ENCODE results near the gene PRAC2. TPM values are rescaled to one million over a fixed set of nuclear protein-coding genes. Genes with fewer than 3 reads are reported as not detected.

Gene PRAC2
- total RNA-seq, 2 donors from 2014 or later, result not detected

DNA sequence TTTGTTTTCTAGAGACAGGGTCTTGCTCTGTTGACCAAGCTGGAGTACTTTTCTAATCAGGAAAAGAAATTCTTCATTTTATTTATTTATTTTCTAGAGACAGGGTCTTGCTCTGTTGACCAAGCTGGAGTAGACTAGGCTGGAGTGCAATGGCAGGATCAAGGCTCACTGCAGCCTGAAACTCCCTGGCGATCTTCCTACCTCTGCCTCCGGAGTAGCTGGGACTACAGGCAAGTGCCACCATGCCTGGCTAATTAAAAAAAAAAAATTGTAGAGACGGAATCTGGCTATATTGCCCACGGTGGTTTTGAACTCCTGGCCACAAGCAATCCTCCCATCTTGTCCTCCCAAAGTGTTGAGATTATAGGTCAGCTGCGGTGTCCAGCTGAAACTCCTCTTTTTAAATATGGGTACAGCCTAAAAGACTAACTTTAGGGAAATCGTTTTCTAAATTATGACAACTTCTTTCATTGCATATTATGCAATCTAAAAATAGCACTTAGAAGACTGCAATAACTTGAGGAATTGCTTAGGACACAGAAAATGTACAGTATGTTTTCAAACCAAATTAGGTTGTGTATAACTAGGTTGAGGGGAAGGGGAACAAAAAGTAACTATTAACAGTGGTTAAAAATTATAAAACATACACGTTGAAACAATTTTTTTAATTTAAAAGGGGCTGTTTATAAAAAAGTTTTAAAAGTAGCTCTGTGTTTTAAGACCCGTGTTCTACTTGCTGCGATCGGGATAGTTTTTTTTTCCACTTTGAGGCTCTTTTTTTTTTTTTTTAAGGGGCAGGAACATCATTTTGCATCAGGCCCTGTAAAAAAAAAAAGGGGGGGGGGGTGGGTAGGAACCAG, 5.4 kb upstream of the PRAC2 start:
- Mint-ChIP-seq H3K36me3 (ENCODE audit: low read depth) (peaks cover 6% of the 10 kb centered on the region), H3K4me1 (peaks cover 4% of the 10 kb centered on the region), H3K27me3 (peaks cover 50% of the 10 kb centered on the region), H3K9me3 (no peaks in the 10 kb centered on the region), H3K4me3 (no peak overlapping the region), H3K27ac (no peak overlapping the region)
- no peak for ATAC-seq (replicated peaks)

GRCh38 chr17:48718227-48718760, 4.7 kb upstream of the PRAC2 start:
- H3K36me3 Mint-ChIP-seq (ENCODE audit: low read depth), result peaks cover 6% of the 10 kb centered on the region
- H3K4me3 Mint-ChIP-seq, result peak overlapping the region; percentile 32
- H3K9me3 Mint-ChIP-seq, result no peaks in the 10 kb centered on the region
- peaks cover 4% of the 10 kb centered on the region for H3K4me1 Mint-ChIP-seq
- no peak for ATAC-seq (replicated peaks)
- H3K27me3 Mint-ChIP-seq, result peaks cover 49% of the 10 kb centered on the region
- H3K27ac Mint-ChIP-seq, result no peak overlapping the region

- Mint-ChIP-seq H3K27ac (no peak overlapping the region), H3K36me3 (ENCODE audit: low read depth) (peaks cover 6% of the 10 kb centered on the region), H3K4me1 (peaks cover 6% of the 10 kb centered on the region), H3K4me3 (peak overlapping the region; percentile 32), H3K27me3 (peaks cover 50% of the 10 kb centered on the region), H3K9me3 (no peaks in the 10 kb centered on the region)
- no peak for ATAC-seq (replicated peaks)
These were observed 4.0 kb upstream of the PRAC2 start for GRCh38 chr17:48718761-48719641.

GRCh38 chr17:48719642-48720265, 3.2 kb upstream of the PRAC2 start:
- peaks cover 54% of the 10 kb centered on the region for H3K27me3 Mint-ChIP-seq
- H3K36me3 Mint-ChIP-seq (ENCODE audit: low read depth), result peaks cover 6% of the 10 kb centered on the region
- ATAC-seq (replicated peaks), result no peak
- H3K27ac Mint-ChIP-seq, result no peak overlapping the region
- H3K4me1 Mint-ChIP-seq, result peaks cover 11% of the 10 kb centered on the region
- H3K9me3 Mint-ChIP-seq, result no peaks in the 10 kb centered on the region
- peak overlapping the region; percentile 32 for H3K4me3 Mint-ChIP-seq

DNA sequence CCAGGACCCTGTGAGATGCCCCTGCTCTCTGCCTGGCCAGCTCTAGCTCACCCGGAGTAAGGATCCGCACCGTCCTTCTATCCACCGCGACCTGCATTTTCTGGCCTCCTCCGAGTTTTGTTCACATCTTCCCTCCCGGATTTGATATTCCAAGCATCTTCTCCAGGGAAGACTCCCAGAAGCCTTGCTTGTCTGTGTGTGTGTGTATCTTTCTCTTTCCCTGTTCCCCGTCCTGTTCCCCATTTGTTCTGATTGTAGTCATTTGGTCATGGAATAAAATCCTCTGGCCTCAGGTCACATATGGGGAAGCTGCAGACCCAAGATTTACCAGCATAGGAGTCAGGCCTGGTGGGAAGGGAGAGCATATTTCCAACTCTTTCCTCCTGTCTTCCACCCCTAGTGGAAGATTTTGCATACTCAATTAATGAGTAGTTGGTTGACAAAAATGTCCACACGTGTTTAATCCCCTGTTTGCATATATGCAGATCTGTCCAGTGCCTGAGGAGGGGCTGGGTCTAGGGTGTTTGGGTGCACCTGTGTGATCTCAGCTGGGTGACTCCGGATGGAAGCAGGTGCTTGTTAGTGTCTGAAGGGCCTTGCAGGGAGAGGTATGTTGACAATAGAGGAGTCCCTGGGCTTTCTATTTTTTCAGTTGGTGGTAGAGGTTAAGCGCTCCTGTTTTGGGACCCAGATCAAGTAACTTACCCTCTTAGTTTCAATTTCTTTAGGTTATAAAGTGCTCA, 2.5 kb upstream of the PRAC2 start:
- no peak overlapping the region for H3K27ac Mint-ChIP-seq
- H3K4me3 Mint-ChIP-seq, result no peak overlapping the region
- peaks cover 11% of the 10 kb centered on the region for H3K4me1 Mint-ChIP-seq
- peaks cover 6% of the 10 kb centered on the region for H3K36me3 Mint-ChIP-seq (ENCODE audit: low read depth)
- no peaks in the 10 kb centered on the region for H3K9me3 Mint-ChIP-seq
- H3K27me3 Mint-ChIP-seq, result peaks cover 58% of the 10 kb centered on the region
- ATAC-seq (replicated peaks), result no peak

DNA sequence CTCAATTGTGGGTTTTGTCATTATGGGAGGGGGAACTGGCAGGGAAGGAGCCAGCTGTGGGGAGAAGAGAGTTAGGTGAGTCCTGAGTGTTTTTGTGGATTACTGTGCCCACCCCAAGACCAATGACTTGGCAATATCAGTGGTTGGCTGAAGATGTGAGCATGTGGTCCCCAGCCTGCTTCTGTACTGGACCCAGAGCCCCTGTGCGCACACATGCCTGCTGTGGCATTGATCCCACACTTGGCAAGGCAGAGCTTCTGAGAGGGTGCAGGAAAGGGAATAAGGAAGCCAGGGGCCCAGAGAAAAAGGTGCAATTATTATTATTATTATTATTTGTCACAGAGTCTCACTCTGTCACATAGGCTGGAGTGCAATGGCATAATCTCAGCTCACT, 2.0 kb upstream of the PRAC2 start:
- Mint-ChIP-seq H3K36me3 (ENCODE audit: low read depth) (peaks cover 6% of the 10 kb centered on the region), H3K9me3 (no peaks in the 10 kb centered on the region), H3K4me1 (peaks cover 11% of the 10 kb centered on the region), H3K4me3 (no peak overlapping the region), H3K27ac (no peak overlapping the region), H3K27me3 (peaks cover 61% of the 10 kb centered on the region)
- no peak for ATAC-seq (replicated peaks)

DNA sequence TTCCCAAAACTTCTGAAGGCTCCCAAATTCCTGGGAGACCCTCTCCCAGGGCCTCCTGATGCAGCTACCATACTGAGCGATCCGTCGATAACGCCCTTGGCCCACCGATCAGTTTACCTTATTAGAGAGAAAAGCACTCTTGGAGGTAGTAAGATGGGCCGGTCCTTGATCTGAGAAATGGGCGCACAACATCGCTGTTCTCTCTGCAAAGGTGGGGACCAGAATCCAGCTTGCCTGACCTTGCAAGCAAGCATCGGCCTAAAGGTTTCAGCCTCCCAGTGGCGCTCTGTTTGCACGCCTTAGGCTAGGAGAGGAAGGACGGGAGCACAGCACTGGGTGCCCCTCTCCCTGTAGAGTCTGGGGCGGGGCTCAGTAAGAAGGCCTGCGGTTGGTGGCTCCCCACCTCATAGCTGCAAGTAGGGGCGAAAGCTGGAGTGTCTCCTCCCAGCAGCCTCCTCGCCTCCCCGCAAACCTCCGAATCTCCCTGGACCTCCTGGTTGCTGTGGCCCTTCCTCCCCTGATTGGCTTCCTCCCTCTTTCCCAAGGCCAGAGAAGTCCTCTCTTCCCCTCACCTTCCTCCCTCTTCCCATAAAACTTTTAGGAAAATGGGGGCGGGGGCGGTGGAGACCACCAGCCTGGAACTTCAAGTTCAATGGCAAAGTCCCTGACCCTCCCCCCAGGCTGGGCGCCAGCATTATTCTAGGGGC, 631 bp upstream of the PRAC2 start, which contains the start of gene PRAC1:
Gene PRAC1, minus strand, starts transcription at position 318 of the 707 bp plus-strand sequence. Its CDS starts 126 bp downstream, at position 192.
- ATAC-seq (replicated peaks), result no peak
- H3K36me3 Mint-ChIP-seq (ENCODE audit: low read depth), result peaks cover 6% of the 10 kb centered on the region
- no peaks in the 10 kb centered on the region for H3K9me3 Mint-ChIP-seq
- peak within 1 kb of the TSS; percentile 50 for H3K4me3 Mint-ChIP-seq
- H3K27me3 Mint-ChIP-seq, result peaks cover 74% of the 10 kb centered on the region
- no peak within 1 kb of the TSS for H3K27ac Mint-ChIP-seq
- H3K4me1 Mint-ChIP-seq, result peaks cover 11% of the 10 kb centered on the region

GRCh38 chr17:48723423-48724250, 652 bp downstream of the PRAC2 start:
- Mint-ChIP-seq H3K4me1 (peaks cover 11% of the 10 kb centered on the region), H3K27ac (no peak overlapping the region)
- ATAC-seq (replicated peaks), result no peak

DNA sequence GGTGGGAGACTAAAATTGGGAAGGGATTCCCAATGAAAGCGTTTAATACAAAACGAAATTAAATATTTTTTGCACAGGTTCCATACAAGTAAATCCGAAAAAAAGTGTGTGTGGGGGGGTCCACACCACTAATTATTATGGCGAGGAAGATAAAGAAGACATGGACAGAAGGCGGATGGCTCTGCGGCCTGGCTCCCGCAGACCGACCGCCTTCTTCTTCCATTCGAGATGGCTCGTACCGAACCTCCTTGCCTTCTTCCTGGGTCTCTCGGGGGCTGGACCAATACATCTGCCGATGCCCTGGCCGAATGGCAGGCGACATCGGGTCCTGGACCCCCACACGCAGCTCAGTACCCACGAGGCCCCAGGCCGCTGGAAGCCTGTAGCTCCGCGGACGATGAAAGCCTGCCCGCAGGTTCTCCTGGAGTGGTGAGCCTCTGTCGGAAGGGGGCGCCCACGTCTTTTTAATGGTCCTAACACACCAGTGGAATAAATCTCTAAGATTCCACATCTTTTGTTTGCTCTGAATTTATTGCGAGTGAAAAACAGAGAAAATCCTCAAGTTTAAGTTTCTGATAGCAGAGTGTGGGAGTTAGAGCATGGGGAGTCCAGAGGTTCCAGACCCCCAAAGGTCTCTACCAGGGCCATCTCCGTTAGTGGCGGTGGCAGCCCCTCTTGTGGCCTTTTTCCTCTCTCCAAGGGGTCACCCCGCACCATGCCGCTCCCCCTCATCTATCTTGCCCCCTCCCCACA, 1.4 kb downstream of the PRAC2 start:
- Mint-ChIP-seq H3K27me3 (peaks cover 74% of the 10 kb centered on the region), H3K27ac (no peak overlapping the region), H3K9me3 (no peaks in the 10 kb centered on the region), H3K36me3 (ENCODE audit: low read depth) (peaks cover 6% of the 10 kb centered on the region), H3K4me3 (peak overlapping the region; percentile 50), H3K4me1 (peaks cover 11% of the 10 kb centered on the region)
- ATAC-seq (replicated peaks), result peak; percentile 78

More at GRCh38 chr17:48723423-48724250, 652 bp downstream of the PRAC2 start:
- H3K4me3 Mint-ChIP-seq, result peak overlapping the region; percentile 50
- H3K9me3 Mint-ChIP-seq, result no peaks in the 10 kb centered on the region
- H3K36me3 Mint-ChIP-seq (ENCODE audit: low read depth), result peaks cover 6% of the 10 kb centered on the region
- peaks cover 72% of the 10 kb centered on the region for H3K27me3 Mint-ChIP-seq

DNA sequence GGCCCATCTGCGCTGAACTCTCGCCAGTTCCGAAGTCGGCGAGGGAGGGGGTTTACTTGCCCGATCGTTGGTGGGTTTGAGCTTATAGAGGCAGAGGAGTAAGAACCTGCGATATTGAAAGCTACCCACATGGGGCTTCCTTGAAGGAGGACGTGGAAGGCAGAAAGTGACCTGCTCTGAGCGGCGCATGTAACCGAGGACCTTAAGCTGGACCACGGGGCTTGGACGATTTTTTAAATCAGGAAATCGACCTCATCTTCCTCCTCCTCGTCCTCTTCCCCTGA, 2.0 kb downstream of the PRAC2 start:
- Mint-ChIP-seq H3K4me1 (peaks cover 11% of the 10 kb centered on the region), H3K36me3 (ENCODE audit: low read depth) (peaks cover 6% of the 10 kb centered on the region), H3K4me3 (peak overlapping the region; percentile 50), H3K27ac (no peak overlapping the region), H3K27me3 (peaks cover 76% of the 10 kb centered on the region), H3K9me3 (no peaks in the 10 kb centered on the region)
- no peak for ATAC-seq (replicated peaks)

DNA sequence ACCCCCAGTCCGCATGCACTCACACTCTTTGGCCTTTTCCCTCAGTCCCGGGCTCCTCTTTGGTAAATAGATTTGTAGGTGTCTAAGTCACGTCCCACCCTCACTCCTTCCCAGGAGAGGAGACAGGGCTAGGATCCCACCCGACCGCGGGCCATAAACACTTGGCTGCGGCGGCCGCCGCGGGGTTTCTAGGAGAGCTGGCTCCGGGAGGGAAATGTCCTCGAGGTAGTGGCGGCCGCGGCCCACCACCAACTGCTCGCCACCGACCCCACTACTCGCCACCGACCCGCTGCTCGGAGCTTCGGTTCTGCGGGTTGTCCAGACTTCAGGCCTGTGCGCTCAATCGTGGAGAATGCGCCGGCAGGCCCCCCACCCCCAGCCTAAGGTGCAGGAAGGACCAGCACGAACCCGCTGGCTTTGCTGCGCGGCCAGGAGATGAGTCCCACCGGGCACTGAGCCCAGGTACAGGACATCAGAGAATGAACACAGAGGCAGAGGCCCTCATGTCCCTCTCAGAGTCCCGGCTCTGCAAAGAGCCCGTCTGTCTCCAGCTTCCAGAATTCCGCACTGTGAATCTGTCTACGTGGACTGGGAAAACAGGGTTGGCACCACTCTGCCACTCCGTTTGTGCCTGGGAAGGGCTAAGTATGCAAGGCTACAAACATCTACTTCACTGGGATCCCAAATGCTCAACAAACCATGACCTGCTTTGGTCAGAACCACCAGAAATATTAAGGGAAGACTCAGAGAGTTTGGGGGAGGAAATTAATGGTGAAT, 2.5 kb downstream of the PRAC2 start:
- no peak overlapping the region for H3K27ac Mint-ChIP-seq
- peak overlapping the region; percentile 50 for H3K4me3 Mint-ChIP-seq
- ATAC-seq (replicated peaks), result no peak
- peaks cover 77% of the 10 kb centered on the region for H3K27me3 Mint-ChIP-seq
- no peaks in the 10 kb centered on the region for H3K9me3 Mint-ChIP-seq
- H3K36me3 Mint-ChIP-seq (ENCODE audit: low read depth), result peaks cover 4% of the 10 kb centered on the region
- H3K4me1 Mint-ChIP-seq, result peaks cover 7% of the 10 kb centered on the region
